ENCODE data around the gene KCNC4.

Gene KCNC4

DNA sequence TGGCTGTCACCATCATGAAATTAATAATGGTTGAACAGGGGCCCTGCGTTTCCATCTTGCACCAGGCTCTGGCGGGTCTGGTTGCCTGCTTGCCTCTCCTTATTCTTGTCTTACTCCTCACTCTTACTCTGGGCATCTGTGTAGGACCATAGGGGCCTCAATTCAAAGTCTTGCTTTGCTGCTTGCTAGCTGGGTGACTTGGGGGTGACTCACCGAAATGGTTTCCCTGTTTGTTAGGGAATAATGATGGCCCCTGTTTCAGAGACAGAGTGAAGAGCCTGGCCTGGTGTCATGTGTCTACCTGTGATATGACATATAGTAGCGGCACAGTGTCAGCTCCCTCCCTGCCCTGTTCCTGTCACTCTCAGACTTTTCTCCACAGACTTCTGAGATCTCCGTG, 24.6 kb downstream of the KCNC4 start:
- in situ Hi-C loops (cut with HindIII; ENCODE audit: low sequenced_read_pairs): no loop called here
- DNase-seq (ENCODE audit: low read depth): no peak
- TF ChIP-seq, protein P1, sequence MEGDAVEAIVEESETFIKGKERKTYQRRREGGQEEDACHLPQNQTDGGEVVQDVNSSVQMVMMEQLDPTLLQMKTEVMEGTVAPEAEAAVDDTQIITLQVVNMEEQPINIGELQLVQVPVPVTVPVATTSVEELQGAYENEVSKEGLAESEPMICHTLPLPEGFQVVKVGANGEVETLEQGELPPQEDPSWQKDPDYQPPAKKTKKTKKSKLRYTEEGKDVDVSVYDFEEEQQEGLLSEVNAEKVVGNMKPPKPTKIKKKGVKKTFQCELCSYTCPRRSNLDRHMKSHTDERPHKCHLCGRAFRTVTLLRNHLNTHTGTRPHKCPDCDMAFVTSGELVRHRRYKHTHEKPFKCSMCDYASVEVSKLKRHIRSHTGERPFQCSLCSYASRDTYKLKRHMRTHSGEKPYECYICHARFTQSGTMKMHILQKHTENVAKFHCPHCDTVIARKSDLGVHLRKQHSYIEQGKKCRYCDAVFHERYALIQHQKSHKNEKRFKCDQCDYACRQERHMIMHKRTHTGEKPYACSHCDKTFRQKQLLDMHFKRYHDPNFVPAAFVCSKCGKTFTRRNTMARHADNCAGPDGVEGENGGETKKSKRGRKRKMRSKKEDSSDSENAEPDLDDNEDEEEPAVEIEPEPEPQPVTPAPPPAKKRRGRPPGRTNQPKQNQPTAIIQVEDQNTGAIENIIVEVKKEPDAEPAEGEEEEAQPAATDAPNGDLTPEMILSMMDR (IDR thresholded peaks at IDR 0.05; ENCODE audit: low read depth, low read length, missing control alignments): no peak
- H3K4me3 ChIP-seq (ENCODE audit: low read depth, low read length): no peak overlapping the region

DNA sequence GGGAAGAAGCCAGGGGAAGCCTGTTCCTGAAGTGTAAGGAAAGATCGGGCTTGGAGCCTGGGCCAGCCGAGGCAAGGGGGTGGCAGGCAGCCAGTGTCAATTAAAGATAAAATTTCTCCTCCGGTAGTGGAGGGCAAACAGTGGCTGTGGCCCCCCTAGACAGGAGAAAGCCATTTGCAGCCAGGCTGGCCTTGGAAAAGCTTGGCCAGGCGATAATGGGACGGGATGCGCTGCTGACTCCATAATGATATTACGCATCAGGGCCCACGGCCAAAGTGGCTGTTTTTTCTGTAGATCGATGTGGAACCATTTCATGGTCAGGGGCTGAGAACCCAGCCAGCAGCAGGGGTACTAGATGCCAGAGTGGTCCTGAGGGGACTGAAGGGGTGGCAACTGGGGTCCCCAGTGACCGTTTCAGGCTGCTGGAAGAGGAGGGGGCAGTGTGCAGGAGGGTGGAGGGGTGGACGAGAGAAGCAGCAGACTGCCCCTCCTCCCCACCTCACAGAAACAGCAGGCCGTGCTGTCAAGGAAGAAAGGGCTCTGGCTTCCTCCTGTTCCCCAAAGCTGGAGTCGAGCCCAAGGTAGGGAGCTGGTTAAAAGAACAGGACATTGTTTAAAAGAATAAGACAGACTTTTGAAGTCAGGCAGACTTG, 25.2 kb downstream of the KCNC4 start:
- no peak overlapping the region for H3K4me3 ChIP-seq (ENCODE audit: low read depth, low read length)
- TF ChIP-seq, protein P1 (IDR thresholded peaks at IDR 0.05; ENCODE audit: low read depth, low read length, missing control alignments): no peak
- no peak for DNase-seq (ENCODE audit: low read depth)
- in situ Hi-C loops (cut with HindIII; ENCODE audit: low sequenced_read_pairs): no loop called here

DNA sequence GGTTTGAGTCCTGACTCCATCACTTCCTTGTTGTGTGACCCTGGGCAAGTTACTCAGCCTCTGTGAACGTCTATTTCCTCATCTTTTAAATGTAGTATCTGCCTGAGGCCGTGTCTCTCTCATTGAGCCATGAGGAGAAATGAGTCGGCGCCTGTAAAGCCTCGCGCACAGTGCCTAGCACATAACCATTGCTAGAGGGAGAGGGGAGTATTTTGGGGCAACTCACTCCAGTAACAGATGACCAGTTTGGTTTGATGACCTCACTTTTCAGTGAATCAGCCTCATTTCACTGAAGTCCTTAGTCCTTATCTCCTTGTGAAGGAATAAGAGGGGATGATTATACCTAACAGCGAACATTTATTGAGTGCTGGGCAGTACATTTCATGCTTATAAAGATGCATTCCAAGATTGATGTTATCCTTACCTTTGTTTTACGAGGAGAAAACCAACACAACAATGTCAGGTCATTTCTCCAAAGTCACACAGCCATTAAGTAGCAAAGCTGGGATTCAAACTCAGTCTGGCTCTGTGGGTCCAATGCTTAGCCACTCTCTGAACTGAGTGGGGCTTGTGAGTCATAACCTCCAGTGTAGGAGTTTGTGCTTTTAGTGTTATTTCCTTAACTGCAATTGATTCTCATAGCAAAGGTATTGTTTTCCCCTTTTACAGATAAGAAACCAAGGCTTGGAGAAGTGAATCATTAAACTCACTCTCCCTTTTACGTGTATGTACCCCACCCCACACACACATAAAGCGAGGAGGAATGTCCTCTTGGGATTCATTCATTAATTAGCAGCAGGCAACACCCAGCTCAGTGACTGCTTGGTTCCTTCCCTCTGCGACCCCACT, 25.9 kb downstream of the KCNC4 start:
- DNase-seq (ENCODE audit: low read depth): no peak
- H3K4me3 ChIP-seq (ENCODE audit: low read depth, low read length): no peak overlapping the region
- in situ Hi-C loops (cut with HindIII; ENCODE audit: low sequenced_read_pairs): no loop called here
- TF ChIP-seq, protein P1 (IDR thresholded peaks at IDR 0.05; ENCODE audit: low read depth, low read length, missing control alignments): no peak

DNA sequence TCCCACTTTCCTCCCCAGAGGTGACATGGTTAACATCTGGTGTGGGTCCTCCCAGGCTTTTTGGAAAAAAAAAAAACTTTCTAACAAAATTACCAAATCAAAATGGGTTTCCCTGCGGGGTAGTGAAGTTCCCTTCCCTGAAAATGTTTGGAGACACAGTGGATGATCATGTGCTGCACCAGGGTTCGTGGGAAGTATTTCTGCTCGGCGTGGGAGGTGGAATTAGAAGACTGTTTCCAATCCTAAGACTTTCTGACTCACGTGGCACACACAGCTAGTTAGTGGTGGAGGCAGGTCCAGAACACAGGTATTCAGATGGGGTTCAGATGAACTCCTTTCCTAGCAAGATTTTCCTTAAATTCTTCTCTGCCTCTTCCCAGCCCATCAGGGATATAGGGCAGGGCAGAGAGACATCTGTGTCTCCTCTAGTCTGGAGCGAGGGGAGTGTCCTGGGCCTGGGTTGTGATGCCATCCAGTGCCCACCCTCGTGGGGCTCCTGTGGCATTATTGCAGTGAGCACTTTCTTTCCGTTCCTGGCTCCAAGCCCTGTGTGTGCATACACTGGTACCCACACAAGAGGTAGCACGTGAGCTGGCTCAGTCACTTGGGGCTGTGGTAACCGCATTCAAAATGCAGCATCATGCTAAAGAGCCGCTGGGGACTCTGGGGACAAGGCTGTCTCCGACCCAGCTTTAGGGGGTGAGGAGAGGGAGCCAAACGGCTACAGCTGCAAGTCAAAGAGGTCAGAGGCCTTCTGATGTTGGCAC, 27.5 kb downstream of the KCNC4 start:
- DNase-seq (ENCODE audit: low read depth): no peak
- TF ChIP-seq, protein P1 (IDR thresholded peaks at IDR 0.05; ENCODE audit: low read depth, low read length, missing control alignments): no peak
- in situ Hi-C loops (cut with HindIII; ENCODE audit: low sequenced_read_pairs): no loop called here
- H3K4me3 ChIP-seq (ENCODE audit: low read depth, low read length): no peak overlapping the region

DNA sequence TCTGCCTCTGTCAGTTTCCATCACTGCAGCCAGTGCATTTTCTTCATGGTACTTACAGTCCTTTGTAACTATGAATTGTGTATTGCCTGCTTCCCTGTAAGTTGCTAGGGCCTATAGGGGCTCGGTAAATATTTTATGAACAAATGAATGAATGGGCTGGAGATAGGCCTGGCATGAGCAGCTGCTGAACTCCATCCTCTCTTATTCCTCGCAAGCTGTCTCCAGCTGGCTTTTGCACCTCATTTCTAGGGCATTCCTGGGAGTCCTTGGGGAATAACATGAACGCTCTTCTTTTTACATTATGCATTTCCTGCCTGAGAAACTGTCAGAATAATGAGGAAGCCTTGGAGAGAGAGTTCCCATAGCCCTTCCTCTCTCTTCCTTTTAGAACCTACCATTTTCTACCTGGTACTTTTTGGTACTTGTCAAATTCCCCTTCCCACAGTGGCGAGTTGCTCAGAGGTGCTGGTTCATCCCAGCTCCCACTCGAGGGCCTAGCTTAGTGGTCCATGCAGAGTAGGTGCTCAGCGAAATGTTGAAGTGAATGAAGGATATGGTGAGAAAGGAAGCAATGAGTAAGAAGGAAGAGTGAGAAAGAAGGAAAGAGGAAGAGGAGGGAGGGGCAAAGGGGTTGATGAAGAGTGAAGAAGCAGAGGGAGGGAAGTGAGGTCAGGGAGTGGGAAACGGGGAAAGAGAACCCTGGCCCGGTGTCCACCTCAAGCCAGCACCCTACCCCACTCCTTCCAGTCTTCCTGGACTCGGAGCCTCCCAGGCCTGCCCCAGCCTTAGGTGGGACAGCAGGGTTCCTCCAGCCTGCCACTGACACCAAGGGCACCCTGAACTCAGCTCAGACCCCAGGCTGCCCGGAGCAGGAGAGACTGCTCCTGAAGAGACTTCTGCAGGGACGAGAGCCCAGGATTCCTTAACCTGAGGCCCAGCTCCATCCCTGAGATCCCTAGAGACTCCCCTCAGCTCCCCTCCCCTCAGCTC, 29.6 kb downstream of the KCNC4 start:
- H3K4me3 ChIP-seq (ENCODE audit: low read depth, low read length): no peak overlapping the region
- no peak for DNase-seq (ENCODE audit: low read depth)
- in situ Hi-C loops (cut with HindIII; ENCODE audit: low sequenced_read_pairs): no loop called here
- TF ChIP-seq, protein P1 (IDR thresholded peaks at IDR 0.05; ENCODE audit: low read depth, low read length, missing control alignments): no peak
